UCSD-AML1 (cell line): ENCODE results near the gene SFT2D3.

Experiments used
- DNase-seq: peaks from one replicate; lab custom pipeline; 2025; ENCODE audit not compliant: unreplicated experiment; lab: John Stamatoyannopoulos, UW

SFT2D3 gene

GRCh38 chr2:127664065-127664894 is 37.0 kb upstream of the SFT2D3 start:
- no peak for DNase-seq

DNA sequence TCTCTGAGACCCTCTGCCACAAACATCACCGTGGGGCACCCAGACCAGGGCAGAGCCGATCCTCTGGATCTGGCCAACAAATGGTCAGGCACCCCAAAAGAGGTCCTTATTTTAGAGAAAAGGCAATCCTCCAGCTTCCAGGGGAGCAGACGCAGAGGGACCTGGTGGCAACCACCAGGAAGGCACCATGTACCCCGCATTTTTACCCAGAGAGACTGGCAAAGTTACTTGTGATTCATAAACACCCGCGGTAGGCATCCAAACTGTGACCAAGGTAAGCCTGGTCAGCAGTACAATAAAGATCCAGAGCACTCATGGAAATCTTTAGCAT is 36.4 kb upstream of the SFT2D3 start:
- no peak for DNase-seq

GRCh38 chr2:127665267-127665893 is 35.9 kb upstream of the SFT2D3 start:
- no peak for DNase-seq

GRCh38 chr2:127669056-127669455 is 32.2 kb upstream of the SFT2D3 start:
- DNase-seq: no peak

GRCh38 chr2:127670055-127670956 is 31.0 kb upstream of the SFT2D3 start:
- DNase-seq: no peak

GRCh38 chr2:127670957-127671290 is 30.4 kb upstream of the SFT2D3 start:
- no peak for DNase-seq

GRCh38 chr2:127671557-127672302 is 29.6 kb upstream of the SFT2D3 start:
- no peak for DNase-seq

DNA sequence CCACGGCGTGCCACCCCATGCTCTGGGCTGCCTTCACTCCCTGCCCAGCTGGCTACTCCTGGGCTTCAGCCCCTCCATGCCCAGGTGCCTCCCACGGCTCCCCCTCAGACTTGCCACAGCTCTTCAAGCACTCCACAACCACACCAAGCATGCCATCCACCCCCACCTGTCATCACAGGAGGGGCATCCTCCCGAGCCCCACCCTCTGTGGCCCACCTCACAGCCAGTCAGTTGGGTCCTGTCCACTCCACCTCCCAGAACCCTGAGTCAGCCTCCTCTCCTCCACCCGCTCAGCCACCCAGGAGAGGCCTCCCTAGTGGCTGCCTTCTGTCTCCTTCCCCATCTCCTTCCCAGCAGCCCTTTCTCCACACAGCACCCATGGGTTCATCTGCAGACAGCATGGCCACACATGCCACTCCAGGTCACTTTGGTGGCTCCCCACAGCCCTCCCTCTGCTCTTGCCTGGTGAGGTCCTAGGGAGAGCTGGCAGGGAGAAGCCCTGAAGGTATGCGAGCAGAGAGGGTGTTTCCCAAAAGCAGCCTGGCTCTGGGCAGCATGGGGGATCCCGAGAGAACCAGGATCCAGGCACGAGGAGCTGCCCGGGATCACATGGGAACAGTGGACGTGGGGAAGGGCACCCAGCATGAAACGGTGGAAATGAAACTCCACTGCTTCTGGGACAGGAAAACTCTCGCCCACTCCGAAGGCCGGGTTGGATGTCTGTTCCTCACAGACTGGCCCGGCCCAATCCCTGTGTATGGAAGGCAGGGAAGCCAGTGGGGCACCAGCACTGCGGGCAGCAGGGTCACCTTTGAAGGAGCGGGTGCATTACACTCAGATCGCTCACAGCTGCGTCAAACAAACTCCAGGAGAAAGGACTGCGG is 28.7 kb upstream of the SFT2D3 start:
- DNase-seq: no peak

- no peak for DNase-seq
Observed at GRCh38 chr2:127673291-127674069, 27.8 kb upstream of the SFT2D3 start.

GRCh38 chr2:127674241-127675209 is 26.8 kb upstream of the SFT2D3 start:
- DNase-seq: no peak

DNA sequence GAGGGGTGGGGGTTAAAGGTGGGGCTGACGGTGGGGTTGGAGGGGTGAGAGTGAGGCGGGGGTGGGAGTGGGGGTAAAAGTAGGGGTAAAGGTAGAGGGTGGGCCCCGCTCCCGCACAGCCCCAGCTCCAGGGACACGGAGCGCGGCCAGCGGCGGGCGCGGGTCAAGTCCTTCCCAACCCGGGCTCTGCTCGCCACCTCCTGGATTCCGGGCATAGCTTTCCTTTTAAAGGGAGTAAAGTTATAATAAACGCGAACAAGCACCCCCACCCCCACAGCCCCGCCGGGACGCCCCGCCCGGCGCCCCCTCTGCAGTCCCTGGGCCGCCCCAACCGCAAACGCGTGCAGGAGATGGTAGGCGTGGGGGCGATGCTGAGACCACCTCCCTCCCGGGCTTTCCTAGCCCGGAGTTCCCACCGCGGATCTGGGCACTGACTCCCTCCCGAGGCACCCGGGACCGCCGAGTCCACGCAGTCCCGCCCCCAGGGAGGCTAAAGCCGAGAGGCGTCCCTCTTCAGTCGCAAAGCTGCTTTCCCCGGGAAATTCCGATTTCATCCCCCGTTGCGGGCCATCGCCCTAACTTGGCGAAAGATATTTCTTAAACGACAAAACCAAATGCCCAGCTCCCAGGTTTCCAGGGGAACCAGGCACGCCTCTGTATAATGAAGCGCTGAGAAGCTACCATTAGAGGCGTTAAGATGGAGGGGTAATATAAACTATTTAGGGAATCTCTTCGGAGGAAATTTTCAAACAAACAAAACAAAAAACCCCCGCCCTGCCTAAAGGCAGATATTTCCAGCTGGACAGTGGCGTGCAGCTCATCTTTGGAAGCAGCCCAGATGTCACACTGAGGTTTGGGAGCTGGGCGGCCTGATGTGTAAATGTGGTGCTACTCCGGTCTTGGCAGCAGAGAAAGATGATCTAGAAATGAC is 25.7 kb upstream of the SFT2D3 start, which contains the start of gene LIMS2:
Gene LIMS2, minus strand, starts transcription at position 200 of the 931 bp plus-strand sequence. CDS start 506 bp downstream, outside the sequence.
- no peak for DNase-seq

- DNase-seq: no peak
Observed at GRCh38 chr2:127676906-127677305, 24.4 kb upstream of the SFT2D3 start.

DNA sequence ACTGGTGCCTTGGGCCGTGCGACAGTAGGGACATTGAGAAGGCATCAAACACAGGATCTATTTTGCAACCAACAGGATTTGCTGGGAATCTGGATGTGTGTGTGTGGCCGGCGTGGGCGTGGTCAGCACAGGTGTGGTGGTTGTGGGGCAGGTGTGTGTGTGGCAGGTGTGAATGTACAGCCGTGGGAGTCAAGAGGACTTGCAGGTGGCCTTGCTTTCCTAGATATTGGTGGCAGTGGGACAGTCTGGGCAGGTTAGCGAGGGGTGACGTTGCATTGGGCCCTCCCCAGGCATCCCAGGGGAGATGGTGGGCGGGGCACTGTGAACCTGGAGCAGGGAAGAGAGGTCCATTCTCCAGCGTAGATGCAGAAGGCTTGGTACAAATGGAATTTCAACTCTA is 22.8 kb upstream of the SFT2D3 start:
- DNase-seq: no peak

DNA sequence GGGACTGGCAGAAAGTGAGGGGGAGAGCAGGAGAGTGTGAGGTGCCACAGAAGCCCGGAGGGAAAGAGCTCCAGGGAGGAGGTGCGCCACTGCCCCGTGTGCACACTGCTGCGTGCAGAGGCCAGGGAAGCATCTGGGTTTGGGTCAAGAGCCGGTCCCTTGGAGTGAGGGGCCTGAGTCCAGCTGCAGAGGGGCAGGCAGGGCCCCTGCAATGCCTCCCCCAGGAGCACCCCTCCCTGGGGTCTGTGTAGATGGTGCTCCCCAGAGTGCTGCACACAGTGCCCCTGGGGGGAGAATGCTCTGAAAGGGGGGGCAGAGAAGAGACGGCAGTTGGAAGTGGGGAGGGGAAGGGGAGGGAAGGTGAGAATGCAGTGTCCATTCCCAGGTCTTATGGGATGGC is 22.3 kb upstream of the SFT2D3 start:
- no peak for DNase-seq

DNA sequence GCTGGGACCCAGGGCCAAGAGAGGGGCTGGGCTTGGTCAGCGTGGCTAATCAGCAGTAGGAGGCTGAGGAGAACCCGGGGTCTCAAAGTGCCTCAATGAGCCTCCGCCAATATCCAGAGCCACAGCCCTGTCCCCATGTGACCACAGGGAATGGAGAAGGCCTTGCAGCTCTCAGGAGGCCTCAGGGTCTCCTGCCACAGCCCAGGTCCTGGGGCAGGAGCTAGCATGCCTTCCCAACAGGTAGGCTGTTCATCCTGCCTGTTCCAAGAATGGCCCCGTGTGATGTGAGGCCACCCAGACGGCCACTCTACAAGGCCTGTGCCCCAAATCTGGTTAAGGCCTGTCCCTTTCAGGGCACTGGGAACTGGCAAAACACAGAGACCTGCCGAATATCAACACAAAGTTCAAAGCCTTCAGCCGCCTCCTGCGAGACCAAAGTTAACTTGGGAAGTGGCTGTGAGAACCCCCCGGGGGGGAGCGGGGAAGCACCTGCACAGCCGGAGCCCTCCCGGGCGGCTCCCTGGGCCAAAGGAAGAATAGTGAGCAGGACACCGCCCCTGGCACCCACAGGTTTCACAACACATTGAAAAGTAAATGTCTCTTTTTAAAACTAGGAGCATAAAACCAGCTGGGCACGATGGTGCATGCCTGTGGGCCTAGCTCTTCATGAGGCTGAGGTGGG is 21.5 kb upstream of the SFT2D3 start:
- no peak for DNase-seq

GRCh38 chr2:127680706-127681287 is 20.5 kb upstream of the SFT2D3 start:
- DNase-seq: no peak
